NCI-H2196 (cell line): ENCODE measurements around the gene GNAZ.
"Not testable (repeated sequence)": the region's sequence is repeated elsewhere in the genome, so short reads cannot be mapped to it uniquely, and the experiment has no call there.

Experiments
- DNase-seq: peaks from one replicate; lab custom pipeline; 2025; ENCODE audit not compliant: unreplicated experiment; lab: John Stamatoyannopoulos, UW

The GNAZ gene

DNA sequence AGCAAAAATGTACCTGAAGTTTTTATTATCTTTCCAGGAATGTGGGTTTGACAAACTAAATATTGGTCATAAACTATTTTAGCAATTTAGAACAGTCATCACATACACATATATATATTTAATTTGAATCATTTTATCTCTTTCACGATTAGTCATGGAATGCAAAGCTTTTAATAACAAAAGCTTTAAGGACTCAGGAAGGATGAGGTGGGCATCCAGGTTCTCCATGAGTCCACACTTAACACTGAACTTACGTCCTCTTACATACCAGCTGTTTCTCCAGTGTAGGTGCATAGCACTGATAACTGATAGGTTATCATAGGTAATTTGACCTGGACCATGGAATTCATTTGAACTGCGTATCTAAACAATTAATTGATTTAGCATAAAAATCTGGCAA lies 28.1 kb upstream of the GNAZ start:
- DNase-seq = no peak

DNA sequence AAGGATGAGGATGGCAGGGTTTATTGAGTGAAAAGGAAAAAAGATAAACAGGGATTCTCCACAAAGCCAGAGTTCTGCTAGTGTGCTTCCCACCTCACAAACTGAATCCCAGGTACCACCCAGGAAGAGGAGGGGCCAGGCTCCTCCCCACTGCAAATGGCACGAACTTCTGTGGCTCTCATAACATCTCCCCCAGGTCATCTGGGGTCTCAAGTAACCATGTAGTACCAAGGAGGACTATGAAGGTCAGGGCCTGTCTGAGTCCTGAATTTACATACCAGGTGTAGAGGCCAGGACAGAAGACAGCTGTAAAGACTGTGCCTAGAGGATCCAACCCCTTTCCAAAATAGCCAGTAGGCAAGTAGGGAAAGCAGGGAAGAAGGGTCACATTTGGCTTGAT lies 25.7 kb upstream of the GNAZ start:
- DNase-seq = no peak

DNA sequence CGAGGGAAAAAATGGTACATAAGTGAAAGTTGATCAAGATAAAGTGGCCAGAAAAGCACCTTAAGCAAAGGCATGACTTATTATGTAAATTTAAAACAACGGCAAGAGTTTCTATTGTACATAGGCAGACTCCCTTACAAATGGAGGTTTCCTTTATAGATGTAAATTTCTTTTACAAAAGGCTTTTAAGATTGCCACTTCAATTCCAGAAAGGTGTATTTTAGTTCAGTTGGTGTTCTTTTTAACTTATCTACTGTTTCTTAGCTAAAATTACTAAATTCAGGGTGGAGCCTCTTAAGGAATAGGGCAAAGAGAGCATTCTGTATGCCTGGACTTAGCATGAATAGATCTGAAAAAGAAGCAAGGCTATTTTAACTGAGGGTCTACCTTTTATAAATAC lies 24.9 kb upstream of the GNAZ start:
- DNase-seq = no peak

DNA sequence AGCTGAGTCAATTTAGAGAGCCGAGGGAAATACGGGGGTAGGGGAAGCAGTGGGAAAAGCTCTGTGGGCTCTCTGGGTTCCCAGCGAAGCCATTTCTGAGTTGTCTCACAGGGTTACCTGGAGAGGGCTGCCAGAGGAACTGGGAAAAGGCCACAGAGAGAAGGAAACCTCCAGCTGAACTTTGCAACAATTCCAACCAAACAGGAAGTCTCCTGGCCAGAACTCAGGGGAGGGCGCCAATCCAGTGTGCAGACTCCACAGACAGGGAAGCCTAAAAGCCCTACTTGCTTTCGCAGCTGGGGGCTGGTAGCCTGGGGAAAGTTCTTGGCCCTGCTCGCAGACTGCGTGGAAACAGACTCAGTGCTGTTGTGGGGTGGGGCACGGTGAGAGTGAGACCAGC lies 23.1 kb upstream of the GNAZ start:
- no peak for DNase-seq

DNA sequence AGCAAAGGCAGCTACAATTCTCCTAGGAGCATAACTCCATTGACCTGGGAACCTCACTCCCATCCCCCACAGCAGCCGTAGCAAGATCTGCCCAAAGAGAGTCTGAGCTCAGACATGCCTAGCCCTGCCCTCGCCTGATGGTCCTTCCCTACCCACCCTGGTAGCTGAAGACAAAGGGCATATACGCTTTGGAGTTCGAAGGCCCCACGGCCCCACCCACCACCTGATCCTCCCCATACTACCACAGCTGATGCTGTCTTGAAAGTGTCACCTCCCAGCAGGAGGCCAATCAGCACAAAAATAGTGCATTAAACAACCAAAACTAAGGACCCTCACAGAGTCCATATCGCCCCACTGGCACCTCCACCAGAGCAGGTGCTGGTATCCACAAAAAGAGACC lies 22.6 kb upstream of the GNAZ start:
- DNase-seq = no peak

DNA sequence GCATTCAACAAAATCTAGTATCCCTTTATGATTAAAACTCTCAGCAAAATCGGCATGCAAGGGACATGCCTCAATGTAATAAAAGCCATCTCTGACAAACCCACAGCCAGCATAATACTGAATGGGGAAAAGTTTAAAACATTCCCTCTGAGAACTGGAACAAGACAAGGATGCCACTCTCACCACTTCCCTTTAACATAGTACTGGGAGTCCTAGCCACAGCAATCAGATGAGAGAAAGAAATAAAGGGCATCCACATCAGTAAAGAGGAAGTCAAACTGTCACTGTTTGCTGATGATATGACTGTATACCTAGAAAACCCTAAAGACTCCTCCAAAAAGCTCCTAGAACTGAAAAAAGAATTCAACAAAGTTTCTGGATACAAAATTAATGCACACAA lies 19.8 kb upstream of the GNAZ start:
- DNase-seq = not testable (repeated sequence)

DNA sequence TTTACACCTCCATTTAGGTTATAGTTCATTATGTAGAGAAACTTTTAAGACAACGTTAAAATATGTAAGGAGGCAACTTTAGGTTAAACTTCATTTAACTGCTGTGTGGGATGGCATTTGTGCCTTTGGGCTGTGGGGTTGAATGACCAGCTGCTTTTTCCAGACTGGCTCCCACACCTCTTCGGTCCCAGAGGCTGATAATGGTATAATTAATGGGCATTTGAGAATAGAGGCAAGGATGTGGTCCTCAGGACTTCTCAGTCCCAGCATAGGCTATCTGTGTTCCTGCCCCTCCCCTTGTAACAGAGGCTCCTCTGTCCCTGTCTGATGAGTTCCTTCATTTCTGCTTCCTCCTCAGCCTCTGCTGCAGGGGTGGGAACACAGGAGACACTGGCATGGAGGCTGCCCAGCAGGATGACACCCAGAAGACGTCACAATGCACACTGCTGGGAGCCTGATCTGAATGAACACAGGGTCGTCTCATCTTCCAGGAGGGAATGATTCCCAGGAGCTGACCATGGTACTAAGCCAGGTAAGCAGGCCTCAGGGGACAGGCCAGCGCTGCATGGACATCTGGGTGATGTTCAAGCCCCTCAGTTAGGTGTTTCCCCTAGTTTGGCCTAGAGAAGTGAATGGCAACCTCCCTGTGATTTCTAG lies 17.1 kb upstream of the GNAZ start:
- DNase-seq = no peak

DNA sequence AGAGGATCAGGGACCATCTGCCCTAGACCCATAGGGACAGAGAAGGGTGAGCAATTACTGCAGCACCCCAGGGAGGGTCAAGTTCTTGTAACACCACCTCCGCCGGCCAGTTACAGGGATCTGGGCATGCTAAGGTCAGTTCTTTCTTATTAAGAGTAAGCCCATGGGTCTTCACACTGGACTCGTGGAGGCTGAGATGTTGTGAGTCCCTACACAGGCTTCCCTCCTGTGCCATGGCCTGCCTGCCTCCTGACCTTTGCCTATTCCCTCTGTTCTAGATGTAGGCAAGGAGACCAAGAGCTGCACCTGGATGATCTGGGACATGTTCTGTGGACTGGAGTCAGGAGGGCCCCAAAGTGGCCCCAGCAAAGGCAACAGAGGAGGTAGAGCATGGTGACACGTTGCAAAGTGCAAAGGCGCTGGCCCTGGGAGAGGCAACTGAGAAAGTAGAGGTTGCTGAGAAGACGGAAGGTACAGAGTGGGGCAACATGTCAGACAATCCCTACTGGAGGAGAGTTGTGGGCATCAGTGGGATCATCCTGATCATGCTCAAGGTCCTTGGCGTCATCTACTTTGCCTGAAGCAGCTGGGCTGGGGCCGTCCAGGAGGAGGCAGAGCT lies 16.3 kb upstream of the GNAZ start:
- DNase-seq = no peak

DNA sequence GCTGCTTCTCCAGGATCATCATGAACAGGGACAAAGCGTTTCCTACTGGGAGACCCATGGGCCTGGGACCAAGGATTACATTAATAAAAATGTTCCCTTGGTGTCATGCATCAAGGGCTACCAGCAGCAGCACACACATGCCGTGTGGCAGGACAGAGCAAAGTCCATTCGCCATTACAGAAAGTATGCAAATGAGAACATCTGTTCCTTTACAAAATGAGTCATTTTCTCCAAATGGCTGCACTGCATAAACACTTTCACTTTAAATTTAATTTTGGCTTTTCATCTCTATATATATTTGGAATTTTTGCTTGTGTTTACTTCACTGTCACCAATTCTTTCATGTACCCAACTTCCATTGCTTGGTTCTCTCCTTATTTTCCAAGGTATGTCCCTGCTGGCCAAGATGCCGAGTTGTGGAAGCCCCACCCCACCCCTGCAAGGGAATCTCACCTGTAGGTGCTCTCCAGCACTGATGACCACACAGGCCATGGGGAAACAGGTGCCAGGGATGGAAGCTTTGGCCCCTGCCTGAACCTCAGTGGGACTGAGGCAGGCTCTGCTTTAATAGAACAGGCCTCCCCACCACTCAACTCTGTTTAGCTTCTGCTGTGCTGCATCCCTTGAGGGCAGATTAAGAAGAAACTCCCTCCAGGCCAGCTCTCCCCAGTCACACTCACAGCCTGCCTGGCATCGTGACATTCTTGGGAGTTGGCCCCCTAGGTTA lies 15.6 kb upstream of the GNAZ start:
- DNase-seq = no peak

DNA sequence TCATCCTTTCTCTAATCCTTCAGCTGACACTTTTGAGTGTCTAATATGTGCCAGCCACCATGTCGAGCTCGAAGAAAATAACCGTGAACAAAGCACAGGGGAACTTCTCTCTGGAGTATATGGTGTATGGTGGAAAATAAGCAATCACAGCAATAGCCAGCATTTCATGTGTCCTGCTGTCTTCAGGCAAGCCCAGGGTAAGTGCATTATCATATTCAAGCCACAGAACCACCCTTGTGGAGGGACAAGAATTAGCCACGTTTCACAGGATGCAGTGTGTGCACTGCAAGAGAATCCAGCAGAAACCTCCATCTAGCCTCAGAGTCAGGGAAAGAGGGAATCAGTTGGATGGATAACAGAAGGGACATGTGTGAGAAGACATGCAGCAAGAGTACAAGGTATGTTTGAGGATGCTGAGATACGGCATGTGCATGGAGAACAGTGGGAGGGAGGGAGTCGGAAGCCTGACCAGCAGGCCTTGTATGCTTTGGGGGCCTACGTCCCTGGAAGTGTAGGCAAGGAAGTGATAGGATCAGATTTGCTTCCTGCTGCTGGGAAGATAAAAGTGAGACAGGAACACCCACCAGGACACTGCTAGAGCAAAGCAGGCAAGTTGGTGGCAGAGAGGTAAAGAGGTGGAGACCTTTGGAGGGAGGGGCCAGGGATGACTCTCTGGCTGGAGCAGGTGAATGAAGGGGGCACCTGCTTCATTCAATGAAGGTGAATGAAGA lies 14.7 kb upstream of the GNAZ start:
- DNase-seq = no peak

DNA sequence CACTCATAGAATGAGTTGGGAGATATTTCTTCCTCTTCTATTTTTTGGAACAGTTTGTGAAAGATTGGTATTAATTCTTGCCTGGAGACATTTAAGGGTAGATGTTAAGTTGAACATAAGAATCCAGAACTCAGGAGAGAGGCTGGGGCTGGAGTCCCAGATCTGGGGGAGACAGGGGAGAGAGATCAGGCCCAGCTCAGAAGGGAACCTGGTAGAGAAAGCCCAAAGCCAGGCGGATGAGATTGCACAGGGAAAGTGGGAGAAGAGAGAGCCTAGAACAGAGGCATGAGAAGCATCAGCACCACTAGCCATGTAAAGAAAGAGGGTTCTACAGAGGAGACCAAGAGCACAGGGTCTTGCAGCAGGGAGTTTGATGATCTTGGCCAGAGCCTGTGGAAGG lies 13.0 kb upstream of the GNAZ start:
- DNase-seq = no peak

DNA sequence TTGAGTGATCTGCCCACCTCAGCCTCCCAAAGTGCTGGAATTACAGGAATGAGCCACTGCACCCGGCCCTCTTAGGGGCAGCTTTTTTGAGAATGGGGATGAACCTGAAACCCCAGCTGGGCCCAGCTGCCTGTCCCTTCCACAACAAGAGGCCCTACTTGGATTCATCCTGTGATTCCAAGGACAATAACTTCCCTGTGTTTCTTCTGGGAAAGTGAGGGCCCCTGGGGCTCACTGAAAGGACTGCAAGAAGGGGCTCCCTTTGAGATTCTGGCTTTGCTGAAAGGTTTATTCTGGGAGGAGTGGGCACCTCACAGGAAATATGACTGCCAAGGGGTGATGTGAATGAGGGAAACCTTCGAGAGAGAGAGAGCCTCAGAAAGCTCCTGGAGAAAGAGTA lies 12.3 kb upstream of the GNAZ start:
- DNase-seq = no peak

DNA sequence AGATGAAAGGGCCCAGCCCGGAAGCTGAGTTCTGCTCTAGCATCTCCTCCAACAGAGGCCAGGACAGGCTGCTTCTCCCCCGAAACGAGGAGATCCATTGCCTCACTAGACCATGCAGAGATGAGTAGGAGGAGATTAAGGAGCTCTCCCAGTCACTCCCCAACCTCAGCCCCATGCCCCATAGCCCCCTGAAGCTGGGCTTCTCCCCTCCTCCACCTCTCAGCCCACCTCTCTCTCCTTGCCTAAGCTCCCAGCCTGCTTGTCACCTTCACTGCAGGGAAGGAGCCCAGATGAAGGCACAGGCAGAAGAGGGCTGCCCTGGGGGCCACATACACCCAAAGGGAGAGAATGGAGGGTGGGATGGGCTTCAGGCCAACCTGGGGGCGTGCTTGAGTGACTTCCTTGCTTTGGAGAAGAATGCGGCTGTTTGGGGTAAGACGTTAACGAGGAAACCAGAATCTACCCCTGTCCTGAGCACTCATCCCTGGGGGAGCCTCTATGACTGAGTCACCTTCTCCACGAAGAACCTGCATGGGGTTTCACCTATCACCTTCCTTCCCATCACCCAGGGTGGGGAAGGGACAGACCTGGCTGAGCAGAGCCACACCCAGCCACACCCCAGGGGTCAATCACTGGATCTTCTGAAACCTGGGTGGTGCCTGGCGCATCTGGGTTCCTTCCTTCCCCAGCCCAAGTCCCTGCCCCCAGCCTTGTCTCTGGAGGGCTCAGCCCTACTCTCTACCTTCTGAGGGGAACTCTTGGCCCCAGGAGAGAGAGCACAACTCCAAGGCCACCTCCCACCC lies 11.6 kb upstream of the GNAZ start:
- no peak for DNase-seq

DNA sequence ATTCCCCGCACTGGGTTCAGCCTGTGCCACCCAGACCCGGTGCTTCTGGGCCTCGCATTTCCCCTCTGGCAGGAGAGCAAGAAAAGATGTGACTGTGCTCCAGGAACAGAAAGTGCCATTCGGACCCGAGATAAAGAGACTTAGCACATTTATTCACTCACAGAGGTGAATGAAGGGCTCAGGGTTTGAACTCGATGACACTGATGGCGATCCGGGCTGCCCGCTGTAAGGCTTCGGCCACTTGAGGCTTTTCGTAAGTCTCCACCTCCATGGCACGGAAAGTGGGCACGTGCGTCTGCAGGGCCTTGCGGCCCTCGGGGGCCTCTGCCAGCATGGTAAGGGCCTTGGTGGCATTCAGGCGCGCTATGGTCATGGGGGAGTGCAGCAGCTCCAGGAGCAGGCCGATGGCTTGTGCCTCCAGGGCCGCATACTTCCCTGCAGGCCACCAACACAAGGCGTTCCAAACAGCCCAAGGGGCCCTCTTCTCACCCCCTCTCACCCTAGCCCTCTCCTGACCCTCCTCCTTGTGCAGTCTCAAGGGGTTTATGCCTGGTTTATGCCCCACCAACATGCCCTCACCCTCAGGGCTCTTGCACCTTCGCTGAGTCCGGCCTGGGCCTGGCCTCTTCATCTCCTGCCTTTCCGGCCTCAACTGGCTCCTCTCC lies 10.9 kb upstream of the GNAZ start:
- no peak for DNase-seq

DNA sequence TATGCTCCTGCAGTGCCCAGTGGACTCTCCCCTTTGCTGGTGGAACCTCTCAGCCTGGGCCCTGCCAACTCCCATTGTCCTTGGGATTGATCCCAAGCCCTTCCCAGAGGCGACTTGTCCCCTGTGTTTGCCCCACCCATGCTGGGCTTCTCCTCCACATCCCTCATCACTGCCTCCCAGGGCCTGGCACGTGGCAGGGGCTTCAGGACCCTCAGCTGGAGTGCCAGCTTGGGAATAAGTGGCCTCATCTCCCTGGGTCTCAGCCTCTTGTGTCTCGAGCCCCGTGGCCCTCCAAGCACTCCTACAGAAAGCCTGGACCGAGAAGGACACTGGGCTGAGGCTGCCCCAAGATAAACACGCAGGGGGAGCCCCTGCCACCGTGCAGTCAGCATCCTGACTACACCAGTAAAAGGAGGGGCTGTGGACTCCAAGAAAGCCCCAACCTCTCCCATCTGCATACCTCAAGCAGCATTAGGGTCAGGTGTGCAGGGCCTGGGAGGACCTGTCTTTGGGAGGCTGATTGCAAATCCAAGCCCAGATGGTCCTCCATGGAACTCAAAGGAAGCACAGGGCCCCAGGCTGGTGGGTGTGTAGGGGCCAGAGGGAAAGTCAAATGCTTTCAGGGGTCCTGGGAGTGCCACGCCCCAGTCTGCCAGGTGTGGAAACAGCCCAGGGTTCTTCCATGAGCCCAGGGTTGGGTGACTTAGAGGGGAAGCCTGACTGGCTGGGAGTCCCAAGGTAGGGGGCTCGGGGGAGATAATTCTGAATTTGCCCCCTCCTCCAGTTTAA lies 9.5 kb upstream of the GNAZ start:
- no peak for DNase-seq

DNA sequence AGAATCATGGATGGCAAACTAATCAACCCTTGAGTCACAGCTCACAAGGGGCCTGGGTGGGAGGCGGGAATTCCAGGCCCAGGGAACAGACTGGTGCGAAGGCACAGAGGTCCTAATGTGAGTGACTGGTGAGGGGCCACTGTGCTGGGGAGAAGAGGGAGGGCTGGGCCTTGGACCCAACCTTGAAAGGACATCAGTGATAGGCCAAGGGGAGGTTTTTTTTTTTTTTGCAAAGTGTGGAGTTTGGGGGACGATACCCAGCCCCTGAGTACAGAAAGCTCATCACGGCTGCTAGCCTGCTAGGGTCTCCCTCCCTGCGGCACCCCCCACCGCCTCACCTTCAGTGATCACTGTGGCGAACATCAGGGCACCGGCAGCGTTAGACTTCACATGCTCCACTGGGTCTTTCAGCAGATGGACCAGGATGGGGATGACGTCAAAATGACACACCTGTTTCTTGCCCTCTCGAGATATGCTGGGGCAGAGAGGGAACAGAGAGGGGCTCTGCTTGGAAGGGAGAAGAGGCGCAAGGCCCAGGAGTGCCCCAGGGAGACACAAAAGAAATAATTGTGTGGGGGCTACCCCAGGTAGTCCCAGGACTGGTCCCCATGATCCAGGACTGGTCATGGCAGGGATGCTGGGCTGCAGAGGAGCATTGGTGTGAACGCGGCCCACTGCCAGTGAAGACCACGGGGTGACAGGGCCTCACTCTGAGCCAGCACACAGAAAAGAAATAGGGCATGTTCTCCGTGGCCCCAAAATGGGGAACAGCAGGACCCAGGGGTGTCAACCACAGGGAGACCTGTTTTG lies 8.6 kb upstream of the GNAZ start:
- no peak for DNase-seq

DNA sequence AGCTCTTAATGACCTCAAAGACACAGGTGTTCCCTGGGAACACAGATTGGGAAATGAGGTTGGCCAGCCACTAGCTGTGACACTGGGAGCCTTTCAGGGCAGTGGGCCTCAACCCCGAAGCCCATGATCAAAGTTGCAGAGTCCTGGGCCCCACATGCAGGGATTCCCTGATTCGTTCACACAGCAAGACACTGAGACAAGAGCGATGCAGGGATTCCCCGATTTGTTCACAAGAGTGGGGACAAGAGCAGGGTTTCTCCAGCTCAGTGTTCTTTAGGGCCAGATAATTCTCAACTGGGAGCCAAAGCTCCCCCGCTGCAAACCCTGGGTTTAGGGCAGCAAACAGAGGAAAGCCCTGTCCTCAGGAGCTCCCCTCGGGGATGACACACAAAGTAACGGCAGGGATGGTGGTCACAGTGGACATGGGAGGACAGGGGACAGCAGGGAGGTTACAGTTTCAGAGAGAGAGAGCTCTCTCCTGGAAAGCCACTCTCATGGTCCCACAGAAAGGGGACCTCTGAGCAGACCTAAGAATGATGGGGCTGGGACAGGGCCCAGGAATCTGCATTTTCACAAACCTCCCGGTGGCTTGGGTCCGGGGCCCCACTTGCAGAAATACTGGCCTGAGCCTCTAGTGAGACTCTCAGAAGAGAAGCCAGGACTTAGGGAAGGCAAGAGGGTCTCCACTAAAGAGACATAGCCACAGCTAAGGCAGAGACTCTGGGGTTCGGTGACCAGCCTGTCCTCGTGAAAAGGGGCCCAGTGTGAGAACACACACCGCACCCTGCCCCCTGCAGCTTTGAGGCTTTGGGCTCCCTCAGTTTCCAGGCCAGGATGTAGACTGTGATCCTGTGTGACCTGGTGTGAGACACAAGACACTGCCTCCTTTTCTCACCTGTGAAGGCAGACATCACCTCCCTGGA lies 7.4 kb upstream of the GNAZ start:
- DNase-seq = no peak
